Inflammatory macrophage treated with lipopolysaccharide for 1 hour (primary cell): Measurements from ENCODE around the gene SET.
"Not testable (repeated sequence)": the region's sequence is repeated elsewhere in the genome, so short reads cannot be mapped to it uniquely, and the experiment has no call there.

ENCODE experiments used
- DNase-seq, 2 donors: peaks; one replicate each; pipeline ENCODE4 v3.0.0-alpha.2; 2020 to 2022

SET gene

DNA sequence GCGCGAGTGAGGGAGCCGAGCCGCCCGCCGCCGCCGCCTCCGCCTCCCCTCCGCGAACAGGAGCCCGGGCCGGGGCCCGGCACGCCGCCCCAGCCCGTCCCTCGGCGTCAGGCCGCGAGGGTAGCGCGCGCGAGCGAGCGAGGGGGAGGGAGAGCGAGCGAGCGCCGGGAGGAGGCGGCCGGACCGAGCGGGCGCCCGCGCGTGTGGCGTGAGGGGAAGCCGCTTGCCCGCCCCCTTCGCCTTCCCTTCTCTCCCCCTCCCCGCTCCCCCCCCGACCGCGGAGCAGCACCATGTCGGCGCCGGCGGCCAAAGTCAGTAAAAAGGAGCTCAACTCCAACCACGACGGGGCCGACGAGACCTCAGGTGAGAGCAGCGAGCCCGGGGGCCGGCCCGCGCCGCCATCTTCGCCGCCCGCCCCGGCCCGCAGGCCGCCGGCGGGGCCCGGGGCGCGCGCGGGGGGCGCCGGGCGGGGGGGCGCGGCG, 312 bp downstream of the SET start:
- DNase-seq, result no peak

DNA sequence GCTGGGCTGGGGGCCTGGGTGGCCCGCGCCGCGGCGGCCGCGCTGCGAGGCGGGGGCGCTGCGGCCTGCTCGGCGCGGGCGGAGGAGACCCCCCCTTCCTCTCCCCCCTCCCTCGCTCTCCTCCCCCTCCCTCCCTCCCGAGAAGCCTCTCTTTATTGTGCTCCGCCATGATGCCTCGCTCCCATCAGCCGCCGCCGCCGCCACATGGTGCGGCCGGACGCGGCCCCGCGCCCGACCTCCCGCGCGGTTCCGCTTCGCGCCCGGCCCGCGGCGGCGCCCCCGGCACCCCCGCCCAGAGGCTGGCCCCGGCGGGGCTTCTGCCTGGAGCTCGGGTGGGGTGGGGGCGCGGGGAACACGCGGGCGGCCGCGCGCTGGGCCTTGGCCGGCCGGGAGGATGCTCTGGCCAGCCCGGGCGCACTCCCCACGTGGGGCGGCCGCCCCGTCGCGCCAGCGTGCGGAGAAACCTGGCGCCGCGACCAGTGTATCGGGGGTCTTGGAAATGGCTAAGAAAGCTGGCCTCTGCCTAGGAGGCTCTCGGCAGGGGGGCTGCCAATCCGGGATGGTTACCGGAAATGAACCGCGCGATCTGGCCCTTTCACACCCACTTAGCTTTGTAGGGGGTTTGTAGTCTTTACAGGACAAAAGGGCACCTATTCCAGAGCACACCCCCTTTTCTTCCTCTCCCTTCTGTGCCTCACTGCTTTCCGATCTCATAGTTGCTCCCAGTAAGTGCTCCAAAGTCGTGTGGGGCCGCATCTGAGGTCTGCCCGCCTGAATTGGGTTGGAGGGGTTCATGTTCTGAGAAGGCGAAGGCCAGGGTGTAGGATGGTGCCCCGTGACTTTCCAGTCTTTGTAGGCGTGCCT, 1.0 kb downstream of the SET start:
- no peak for DNase-seq

DNA sequence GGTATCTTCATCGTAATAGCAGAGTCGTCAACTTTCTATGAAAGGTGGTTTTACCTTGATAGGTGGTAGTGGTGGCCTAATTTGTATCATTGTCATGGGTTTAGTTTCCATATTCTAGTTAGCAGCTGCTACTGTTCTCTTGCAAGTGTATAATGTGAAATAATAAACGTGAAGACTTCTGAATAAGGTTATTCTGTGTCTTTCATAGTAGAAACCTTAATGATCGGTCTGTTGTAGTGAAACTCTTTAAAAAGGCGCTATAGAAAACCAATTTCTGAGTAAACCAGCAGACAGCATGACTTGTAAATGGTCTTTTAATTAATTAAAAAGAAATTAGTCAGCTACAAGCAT, 1.6 kb downstream of the SET start:
- no peak for DNase-seq

DNA sequence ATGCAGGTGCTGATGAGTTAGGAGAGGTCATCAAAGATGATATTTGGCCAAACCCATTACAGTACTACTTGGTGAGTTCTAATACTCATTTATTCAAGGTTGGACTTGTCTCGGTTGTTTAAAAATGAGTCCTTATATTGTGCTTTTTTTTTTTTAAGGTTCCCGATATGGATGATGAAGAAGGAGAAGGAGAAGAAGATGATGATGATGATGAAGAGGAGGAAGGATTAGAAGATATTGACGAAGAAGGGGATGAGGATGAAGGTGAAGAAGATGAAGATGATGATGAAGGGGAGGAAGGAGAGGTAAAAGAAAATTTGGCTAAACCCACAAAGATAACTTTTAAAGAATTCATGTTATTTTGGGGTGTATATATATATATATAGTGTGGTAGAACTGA, 4.7 kb downstream of the SET start:
- DNase-seq, result not testable (repeated sequence)

DNA sequence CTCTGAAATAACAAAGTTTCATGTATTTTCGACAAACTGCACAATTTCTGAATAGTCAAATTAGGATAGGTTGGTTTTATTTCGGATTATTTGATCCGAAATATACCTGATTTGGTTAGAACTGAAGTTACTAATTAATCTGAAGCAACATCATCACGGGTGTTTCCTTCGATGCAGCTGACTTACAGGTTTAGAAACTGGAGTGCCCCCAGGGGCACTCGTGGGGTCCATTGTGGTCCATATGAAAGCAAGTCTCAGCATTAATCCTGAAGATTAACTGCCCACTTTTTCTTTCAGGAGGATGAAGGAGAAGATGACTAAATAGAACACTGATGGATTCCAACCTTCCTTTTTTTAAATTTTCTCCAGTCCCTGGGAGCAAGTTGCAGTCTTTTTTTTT, 5.3 kb downstream of the SET start:
- DNase-seq, result no peak

DNA sequence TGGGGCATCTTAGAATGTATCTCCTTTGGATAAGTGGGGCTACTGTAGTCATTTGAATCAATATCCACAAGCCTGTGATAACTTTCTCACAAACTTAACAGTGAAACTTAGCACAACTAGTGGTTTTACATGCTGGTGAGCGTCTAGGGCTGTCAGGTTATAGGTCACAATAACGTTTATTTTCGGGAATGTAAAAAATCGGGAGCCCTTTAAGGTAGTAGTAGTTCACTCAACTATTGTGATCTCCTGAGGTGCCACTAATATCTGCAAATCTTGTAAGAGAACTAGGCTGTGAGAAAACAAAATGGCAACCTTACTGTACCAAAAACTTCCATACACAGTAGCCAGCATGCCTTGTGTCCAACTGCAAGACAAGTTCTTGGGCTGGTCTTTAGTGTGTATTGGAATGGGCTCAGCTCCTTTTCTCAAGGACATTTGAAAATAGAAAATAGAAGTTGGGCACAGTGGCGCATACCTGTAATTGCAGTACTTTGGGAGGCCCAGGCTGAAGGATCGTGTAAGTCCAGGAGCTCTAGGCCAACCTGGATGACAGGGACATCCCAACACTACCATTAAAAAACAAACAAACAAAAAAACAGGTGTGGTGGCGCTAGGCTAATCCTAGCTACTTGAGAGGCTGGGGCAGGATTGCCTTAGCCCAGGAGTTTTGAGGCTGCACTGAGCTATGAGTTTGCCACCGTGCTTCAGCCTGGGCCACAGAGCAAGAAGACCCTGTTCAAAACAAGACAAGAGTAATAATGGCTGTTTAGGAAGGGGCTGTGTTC, 8.1 kb downstream of the SET start:
- DNase-seq, result no peak

- not testable (repeated sequence) for DNase-seq
These were observed 10.2 kb downstream of the SET start for GRCh38 chr9:128699096-128699795.

- DNase-seq, result peak; percentile 78 to 86
These were observed 12.3 kb downstream of the SET start for GRCh38 chr9:128701227-128701854.

DNA sequence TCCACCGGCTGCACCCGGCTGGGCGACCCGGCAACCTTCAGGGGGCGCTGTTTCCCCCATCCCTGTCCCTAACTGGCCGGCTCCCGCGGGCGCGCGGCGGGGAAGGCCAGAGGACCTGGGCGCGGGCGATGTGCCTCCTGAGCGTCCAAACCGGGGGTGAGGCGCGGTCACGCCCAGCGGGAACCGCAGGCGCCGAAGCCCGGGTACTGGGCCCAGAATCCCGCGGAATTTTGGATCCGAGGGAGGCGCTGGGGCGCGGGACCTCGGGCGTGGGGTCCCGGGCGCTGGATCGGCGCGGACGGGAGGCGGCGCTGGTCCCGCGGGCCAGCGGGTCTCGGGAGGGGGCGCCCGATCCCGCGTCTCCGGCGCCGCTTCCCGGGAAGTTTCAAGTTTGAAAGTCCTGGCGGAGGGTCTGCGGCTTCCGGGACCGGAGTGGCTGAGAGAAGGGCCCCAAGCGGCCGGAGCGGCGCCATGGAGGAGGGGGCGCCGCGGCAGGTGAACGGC, 13.5 kb downstream of the SET start, which contains the start of gene PKN3:
Gene PKN3, plus strand, starts transcription at position 59 of the 504 bp plus-strand sequence. Its CDS starts 413 bp downstream, at position 472.
- peak; percentile 67 to 92 for DNase-seq

DNA sequence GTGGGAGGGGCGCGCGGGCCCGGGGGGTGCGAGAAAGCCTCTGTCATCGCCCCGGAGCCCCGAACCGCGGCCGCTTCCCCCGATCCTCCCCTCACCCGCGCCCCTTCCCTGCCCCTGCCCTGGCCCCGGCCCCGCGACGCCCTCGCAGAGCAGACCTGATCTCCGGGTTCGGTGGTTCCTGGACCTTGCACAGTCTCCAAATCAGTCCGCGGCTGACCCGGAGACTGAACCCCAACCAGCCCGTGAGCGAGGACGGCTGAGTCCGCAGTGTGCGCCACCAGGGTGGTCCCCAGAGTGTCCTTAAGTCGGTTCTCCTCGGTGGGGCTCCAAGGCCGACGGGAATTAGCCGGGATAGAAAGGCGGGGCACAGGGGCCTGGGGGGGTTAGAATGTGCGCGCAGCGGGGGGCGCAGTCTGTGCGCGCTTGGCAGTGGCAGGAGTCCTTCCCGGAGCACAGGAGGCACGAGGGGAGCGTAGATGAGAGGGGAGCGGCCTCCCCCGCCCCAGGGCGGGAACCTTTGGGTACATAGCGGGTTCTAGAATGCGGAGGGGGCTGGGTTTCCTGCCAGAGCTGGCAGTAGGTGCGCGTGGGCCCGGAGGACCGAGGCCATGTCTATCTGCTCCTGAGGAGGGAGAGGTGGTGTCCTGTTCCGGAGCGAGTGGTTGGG, 14.1 kb downstream of the SET start:
- DNase-seq, result no peak

- DNase-seq, result no peak
These were observed 14.8 kb downstream of the SET start for GRCh38 chr9:128703616-128704355.

- DNase-seq, result no peak
These were observed 15.3 kb downstream of the SET start for GRCh38 chr9:128704356-128704670.

GRCh38 chr9:128705051-128705965, 16.3 kb downstream of the SET start:
- DNase-seq, result no peak

DNA sequence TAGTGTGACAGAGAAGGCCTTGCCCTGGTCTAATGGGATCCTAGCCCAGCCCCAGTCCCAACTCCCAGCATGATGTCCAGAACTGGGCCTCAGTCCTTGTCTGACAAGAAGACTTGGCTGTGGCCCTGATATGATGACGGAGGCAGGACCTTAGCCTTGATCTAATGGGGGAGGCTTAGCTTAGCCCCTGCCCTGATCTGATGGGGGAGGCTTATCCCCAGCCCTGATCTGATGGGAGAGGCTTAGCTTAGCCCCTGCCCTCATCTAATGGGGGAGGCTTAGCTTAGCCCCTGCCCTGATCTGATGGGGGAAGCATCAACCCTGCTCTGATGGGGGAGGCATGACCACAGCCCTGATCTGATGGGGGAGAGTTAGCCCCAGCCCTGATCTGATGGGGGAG, 17.0 kb downstream of the SET start:
- DNase-seq, result no peak

DNA sequence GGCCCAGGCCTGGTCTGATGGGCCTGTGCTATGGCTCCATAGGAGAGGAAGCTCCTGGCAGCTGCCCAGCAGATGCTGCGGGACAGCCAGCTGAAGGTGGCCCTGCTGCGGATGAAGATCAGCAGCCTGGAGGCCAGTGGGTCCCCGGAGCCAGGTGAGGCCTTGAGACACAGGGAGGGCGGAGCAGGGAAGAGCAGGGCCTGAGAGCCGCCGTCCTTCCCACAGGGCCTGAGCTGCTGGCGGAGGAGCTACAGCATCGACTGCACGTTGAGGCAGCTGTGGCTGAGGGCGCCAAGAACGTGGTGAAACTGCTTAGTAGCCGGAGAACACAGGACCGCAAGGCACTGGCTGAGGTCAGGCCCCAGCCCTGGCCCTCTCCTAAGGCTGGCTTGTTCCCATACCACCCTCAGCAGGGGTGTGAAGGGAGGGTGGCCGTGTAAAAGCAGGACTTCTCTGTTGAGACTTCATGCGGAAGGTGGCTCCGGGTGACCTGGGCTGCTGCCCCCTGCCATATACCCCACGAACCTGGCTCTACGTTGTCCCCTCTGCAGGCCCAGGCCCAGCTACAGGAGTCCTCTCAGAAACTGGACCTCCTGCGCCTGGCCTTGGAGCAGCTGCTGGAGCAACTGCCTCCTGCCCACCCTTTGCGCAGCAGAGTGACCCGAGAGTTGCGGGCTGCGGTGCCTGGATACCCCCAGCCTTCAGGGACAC, 17.8 kb downstream of the SET start:
- DNase-seq, result no peak

GRCh38 chr9:128707446-128707845, 18.4 kb downstream of the SET start:
- DNase-seq, result no peak

- no peak for DNase-seq
These were observed 23.7 kb downstream of the SET start for GRCh38 chr9:128712451-128713410.

GRCh38 chr9:128713411-128713780, 24.4 kb downstream of the SET start:
- DNase-seq, result no peak
